Activated CD4-positive, CD25-positive, alpha-beta regulatory T cell (primary cell): Measurements from ENCODE around the gene PPP1R1C.

Experiments used
- DNase-seq, 4 experiments: peaks; one replicate each; lab custom pipeline; 2025; lab: John Stamatoyannopoulos, UW

PPP1R1C gene

DNA sequence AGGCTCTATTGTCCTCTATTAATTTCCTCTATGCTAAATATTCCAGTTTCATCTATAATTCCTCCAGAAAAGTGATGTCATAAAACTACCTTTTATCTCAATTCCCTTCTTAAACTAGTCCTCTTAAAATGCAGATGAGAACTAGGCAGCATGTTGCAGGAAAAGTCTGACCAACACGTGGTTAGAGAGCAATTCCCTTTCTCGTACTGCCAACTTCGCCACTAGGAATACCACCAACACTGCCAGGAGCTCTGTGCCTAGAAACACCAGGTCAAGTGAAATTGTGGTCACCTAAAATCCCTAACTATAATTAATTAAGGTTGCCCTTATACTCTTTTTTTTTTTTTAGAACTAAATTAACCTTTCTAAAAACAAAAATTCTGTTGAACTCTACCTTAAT, 127.7 kb downstream of the PPP1R1C start:
- DNase-seq = no peak

DNA sequence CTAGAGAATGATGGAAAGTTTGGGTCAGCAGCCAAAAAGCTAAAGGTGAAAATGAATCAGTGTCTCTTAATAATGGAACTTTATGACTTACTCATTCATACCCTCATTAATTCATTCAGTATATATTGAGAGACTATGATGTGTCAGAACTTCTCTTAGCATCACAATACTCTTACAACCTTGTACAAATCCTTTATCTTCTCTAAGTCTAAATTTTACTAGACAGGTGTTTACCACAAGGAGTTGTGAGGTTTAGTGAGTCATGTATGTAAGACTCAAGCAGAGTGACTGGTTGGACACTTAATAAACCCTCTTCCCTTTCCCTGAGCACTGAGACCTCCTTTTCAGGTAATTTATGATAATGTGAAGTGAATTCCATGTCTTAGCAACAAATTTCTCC, 129.6 kb downstream of the PPP1R1C start:
- DNase-seq = no peak

DNA sequence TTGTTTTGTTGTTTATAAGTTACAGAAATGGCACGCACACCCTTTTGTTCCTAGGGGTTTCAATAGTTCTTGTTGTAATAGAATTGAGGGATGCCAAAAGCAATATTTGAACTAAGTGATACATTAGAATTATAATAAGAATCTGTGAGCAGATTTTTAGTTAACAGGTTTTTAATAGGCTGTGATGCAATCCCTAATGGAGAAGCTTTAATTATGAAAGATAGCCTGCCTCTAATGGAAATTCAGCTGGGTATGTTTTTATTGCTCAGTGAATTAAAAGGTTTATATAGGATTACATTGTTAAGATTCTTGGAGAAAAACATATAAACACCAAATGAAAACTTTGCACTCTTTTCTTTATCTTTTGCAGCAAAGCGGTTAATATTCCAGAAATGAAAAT, 131.1 kb downstream of the PPP1R1C start:
- DNase-seq = no peak

DNA sequence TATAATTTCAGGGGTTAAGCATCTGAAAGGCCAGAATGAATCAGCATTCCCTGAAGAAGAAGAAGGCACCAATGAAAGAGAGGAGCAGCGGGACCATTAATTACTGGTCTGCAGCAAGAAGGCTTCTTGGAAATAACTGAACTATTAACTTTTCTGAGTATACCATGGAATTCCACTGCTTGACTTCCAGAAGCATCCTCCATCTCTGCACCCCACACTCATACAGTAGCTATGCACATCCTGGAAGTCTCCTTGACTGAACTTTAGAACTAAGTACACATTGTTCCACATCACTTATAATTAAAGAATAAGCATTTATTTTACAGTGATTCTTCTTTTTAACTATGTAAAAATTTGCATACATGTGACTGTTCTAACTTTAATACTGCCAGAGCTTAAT, 131.5 kb downstream of the PPP1R1C start:
- DNase-seq = no peak

DNA sequence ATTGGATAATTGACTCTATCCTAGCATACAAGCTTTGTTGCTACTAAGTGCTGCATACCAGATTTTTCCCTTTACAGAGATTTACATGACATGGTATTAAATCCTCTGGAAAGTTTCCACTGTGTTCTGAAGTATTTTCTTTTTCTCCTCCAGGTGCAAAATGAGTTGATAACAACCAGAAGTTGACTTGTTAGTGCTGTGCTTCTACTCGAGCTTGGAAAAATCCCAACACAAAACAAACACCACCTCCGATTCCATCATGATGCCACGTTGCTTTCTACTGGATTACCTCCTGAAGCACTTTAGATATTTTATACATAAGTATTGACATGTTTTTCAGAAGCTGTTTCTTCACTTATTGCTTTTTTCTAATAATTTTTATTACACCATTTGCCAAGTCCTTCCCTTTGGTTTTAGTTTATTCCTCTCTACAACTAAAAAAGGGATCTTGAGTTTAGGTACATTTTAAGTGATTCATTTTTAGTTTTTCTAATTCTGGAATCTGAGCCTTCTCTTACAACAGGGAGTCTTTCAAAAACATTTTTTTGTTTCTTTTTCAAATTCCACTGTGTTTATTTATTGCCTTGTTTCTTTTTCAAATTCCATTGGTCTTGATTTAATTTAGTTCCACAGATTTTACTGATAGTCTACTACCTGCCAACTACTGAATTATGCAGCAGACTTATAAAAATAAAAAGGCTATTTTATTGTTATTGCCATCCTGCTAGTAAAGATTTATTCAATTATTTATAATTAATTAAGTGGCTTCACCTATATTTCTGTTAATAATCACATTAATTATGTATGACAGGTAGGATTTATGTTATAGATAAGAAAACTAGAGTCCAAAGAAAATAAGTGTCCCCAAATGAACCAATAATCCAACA, 143.4 kb downstream of the PPP1R1C start:
- DNase-seq = no peak

DNA sequence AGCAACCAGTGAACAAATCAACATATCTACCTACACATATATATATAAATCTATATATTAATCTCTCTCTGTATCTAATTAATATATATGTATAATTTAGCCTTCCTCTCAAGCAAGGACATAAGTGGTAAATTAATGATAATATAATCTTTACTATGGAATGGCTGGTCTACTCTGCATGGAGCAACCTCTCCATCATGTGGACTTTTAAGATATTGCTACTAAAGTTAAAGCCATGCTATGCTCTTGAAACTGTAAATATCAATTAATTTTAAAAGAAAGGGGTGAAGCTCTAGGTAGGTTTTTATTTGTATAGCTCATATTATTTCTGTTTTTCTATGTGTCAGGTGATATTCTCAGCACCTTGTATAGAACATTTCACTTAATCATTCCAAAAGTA, 147.0 kb downstream of the PPP1R1C start:
- DNase-seq = no peak

DNA sequence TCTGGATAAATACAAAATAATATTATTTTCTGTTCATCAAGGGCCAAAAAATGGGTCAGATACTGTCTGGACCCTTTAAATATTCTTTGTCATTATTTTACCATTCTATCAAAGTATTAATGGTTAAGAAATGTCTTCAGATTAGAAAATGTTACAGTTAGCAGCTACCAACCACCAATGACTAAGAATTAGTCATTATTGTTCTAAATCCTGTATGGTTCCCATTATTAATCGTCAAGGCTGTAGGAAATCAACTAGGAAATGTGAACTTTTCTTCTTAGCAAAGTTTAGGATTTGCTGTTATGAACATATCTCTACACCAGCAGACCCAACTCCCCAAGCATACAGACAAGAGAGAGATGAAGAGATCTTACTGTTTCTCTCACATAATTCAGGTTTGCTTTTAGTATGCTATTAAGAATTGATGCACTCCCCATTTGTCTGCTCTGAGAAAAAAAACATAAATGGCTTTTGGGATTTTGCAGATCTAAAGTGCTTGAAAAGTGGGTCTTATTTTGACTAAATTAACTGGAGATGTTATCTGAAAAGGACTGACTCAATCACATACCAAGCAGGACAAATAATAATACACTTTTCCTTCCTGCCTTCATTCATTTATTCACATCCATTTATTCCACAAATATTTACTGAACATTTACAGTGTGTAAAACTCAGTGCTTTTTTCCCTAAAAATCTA, 147.7 kb downstream of the PPP1R1C start:
- DNase-seq = no peak

DNA sequence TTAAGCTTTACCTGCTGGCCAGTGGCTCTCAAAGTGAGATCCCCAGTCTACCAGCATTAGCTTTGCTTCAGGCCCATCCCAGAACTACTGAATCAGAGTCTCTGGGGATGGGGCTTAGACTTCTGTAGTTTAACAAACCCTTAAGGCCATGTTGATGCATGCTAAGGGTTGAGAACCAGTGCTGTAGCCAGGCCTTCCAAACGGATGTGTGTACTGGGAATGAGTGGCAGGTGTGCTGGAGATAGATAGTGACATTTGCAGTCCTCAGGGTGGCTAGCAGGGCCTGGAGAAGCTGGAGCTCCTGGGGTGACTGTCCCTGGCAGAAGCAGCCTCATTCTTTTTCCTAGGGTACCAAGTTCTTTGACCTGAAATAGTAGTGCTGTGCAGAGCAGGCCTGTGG, 148.5 kb downstream of the PPP1R1C start:
- no peak for DNase-seq

DNA sequence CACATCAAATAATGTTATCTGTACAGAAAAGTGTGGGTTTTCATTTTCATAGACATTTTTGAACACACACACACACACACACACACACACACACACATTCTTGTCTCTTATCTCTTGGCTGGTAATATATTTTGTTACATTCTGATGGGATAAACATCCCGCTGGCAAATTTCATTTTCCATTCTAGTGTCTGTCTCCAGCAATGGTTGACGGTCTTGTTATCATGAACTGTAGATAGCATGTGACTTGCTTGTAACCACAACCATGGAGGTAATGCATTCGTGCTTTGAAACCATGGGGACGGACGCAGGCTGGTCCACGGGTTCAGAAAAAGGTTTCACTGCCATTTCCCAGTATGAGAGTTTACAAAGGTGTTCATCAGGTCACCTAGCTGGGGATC, 156.4 kb downstream of the PPP1R1C start:
- no peak for DNase-seq

DNA sequence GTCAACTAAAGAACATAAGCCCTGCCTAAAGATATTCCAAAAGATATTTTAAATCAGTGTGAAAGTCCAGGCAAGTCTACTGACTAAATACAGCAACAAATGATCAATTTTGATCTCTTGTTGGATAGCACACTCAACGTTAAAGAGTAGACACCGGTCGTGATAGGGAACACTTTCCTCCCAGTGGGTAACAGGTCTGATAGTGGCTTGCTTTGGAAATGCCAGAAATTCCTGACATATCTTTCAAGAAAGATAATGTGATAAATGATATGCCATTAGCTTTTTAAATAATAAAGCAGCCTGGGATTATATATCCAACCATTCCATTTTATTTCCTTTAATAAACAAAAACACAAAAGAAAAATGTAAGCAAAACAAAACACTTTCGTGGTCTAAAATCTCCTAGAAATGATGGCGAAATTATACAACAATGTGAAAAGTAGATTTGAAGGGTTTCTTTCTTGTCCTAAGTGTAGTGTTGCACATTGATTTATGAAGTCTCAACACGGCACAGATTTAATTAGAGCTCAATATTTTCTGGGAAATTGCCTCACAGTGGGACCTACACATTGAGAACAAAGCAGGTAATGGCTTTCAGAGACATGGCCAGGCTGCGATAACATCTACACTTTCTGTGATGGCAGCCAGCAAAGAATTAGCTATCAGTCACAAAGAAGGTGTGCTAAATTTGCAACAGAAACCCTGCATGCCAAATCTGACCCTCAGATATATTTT, 158.6 kb downstream of the PPP1R1C start:
- no peak for DNase-seq

DNA sequence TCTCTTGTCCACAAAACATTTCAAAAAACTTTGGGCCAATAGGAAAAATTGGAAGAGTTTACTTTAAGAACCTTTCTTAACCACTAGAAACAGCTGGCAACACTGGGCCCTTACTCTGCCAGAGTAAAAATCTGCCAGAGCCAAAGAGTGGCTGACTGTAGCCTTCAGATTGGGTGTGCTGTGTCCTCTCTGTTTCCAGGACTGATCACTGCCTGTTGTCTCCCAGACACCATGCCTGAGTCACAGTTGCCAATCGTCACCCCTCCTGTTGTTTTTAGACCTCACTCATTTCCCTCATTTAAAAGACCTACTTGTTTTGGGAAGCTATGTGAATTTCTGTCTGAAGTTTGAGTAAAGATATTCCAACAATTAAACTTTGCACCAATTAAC, 159.1 kb downstream of the PPP1R1C start:
- DNase-seq = no peak

DNA sequence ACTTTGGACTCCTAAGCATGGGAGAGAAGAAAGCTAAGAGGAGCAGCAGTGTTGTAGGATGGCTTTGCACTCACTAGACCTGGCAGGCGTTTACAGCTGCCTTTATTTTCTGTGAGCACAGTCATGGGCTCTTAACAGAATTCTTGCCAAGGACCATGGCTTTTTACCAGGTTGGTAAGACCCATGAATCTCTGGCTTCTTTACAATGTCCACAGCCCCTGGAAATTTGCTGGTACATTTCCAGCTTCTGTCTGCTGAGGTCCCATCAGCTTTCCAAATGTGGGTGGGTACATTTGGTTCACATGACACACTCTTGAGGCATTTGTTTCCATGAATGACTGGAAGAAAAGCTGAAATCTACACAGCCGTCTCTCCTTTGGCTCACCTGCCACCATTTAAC, 162.7 kb downstream of the PPP1R1C start:
- no peak for DNase-seq

DNA sequence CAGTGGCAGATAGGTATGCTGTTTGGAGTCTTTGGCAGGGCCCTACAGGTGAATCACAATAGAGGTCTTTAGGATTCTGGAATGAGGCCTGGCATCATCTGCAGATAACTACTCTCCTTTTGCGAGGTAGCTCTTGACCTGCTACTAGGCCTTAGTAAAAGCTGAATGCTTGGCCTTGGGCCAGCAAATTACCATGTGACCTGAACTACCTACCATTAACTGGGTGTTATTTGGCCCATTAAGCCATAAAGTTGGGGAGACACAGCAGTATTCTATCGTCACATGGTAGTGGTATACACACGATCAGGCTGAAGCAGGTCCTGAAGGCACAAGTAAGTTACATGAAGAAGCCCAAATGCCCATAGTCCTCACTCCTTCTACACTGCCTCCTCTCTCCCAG, 178.2 kb downstream of the PPP1R1C start:
- no peak for DNase-seq

DNA sequence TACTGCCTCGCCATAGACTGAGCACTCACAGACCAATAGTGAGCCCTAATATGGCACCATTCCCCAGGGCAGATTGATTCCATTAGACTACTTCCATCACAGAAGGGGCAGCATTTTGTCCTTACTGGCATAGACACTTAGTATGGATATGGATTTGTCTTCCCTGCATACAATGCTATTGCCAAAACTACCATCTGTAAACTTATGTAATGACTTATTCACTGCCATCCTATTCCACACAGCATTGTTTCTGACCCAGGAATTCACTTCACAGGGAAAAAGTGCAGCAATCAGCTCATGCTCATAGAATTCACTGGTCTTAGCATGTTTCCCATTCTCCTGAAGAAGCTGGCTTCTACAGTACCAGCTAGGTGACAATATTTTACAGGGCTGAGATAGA, 179.0 kb downstream of the PPP1R1C start:
- DNase-seq = no peak

DNA sequence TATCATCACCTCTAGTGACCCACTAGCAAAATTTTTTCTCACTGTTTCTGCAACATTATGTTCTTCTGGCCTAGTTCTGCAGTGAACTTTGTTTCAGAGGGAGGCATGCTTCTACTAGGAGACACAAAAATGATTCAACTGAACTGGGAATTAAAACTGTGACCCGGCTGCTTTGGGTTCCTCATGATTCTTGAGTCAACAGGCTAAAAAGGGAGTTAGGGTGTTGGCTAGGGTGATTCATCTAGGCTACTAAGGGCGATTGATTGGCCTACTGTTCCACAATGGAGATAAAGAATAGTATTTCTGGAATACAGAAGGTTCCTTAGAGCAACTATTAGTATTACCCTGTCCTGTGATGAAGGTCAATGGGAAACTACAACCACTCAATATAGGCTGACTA, 179.5 kb downstream of the PPP1R1C start:
- no peak for DNase-seq

DNA sequence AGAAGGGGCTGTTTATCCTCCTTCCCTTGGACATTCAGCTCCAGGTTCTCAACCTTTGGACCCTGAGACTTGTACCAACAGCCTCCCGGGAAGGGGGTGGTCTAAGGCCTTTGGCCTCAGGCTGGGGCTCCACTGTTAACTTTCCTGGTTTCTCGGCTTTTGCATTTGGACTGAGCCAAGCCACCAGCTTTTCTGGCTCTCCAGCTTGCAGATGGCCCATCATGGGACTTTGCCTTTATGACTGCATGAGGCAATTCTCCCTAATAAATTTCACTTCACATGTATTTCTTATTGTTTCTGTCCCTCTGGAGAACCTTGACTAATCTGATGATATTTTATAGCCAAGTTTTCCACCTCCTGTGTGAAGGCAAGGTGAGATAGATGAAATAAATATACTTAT, 180.8 kb downstream of the PPP1R1C start:
- no peak for DNase-seq

DNA sequence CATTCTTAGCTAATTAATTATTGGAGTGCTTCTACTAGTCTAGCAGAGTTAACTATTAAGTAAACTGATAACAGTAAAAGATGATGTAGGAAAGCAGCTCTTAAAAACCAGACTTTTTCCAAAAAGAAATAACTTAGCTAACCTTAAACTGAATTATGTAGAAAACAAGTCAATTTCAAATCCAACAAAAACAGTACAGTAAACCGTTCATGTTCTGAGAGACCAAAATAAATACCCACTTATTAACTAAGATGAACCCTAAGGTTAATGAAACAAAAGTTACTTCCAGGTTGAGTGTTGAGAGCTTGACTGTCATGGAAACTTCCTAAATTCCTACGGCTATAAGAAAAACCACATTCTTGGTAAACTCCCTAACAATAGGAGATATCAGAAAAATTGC, 181.2 kb downstream of the PPP1R1C start:
- DNase-seq = no peak
